ENCODE measurements around the gene MTMR11.

- TF ChIP-seq, protein P1, sequence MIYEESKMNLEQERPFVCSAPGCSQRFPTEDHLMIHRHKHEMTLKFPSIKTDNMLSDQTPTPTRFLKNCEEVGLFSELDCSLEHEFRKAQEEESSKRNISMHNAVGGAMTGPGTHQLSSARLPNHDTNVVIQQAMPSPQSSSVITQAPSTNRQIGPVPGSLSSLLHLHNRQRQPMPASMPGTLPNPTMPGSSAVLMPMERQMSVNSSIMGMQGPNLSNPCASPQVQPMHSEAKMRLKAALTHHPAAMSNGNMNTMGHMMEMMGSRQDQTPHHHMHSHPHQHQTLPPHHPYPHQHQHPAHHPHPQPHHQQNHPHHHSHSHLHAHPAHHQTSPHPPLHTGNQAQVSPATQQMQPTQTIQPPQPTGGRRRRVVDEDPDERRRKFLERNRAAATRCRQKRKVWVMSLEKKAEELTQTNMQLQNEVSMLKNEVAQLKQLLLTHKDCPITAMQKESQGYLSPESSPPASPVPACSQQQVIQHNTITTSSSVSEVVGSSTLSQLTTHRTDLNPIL (CRISPR knock-in tag; IDR thresholded peaks at IDR 0.05; ENCODE audit: low read depth): no peak
- TF ChIP-seq BACH2 (CRISPR knock-in tag; IDR thresholded peaks at IDR 0.05; ENCODE audit: borderline replicate concordance) (no peak), CSDC2 (CRISPR knock-in tag; IDR thresholded peaks at IDR 0.05) (no peak), TOX (CRISPR knock-in tag; IDR thresholded peaks at IDR 0.05; ENCODE audit: borderline replicate concordance) (no peak), ZC3H10 (CRISPR knock-in tag; IDR thresholded peaks at IDR 0.05) (no peak), ZFP30 (CRISPR knock-in tag; IDR thresholded peaks at IDR 0.05) (no peak), SNAI2 (CRISPR knock-in tag; IDR thresholded peaks at IDR 0.05) (no peak), ZNF8 (CRISPR knock-in tag; IDR thresholded peaks at IDR 0.05) (no peak), ISL1 (CRISPR knock-in tag; IDR thresholded peaks at IDR 0.05) (no peak), OSR1 (CRISPR knock-in tag; IDR thresholded peaks at IDR 0.05) (no peak), ZFP3 (CRISPR knock-in tag; IDR thresholded peaks at IDR 0.05) (no peak)
- TF ChIP-seq, protein P2, sequence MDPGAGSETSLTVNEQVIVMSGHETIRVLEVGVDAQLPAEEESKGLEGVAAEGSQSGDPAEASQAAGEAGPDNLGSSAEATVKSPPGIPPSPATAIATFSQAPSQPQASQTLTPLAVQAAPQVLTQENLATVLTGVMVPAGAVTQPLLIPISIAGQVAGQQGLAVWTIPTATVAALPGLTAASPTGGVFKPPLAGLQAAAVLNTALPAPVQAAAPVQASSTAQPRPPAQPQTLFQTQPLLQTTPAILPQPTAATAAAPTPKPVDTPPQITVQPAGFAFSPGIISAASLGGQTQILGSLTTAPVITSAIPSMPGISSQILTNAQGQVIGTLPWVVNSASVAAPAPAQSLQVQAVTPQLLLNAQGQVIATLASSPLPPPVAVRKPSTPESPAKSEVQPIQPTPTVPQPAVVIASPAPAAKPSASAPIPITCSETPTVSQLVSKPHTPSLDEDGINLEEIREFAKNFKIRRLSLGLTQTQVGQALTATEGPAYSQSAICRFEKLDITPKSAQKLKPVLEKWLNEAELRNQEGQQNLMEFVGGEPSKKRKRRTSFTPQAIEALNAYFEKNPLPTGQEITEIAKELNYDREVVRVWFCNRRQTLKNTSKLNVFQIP (CRISPR knock-in tag; IDR thresholded peaks at IDR 0.05; ENCODE audit: borderline replicate concordance, low read depth): no peak
- TF ChIP-seq, protein P3, sequence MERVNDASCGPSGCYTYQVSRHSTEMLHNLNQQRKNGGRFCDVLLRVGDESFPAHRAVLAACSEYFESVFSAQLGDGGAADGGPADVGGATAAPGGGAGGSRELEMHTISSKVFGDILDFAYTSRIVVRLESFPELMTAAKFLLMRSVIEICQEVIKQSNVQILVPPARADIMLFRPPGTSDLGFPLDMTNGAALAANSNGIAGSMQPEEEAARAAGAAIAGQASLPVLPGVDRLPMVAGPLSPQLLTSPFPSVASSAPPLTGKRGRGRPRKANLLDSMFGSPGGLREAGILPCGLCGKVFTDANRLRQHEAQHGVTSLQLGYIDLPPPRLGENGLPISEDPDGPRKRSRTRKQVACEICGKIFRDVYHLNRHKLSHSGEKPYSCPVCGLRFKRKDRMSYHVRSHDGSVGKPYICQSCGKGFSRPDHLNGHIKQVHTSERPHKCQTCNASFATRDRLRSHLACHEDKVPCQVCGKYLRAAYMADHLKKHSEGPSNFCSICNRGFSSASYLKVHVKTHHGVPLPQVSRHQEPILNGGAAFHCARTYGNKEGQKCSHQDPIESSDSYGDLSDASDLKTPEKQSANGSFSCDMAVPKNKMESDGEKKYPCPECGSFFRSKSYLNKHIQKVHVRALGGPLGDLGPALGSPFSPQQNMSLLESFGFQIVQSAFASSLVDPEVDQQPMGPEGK (CRISPR knock-in tag; IDR thresholded peaks at IDR 0.05; ENCODE audit: borderline replicate concordance): no peak
These were observed 5.5 kb upstream of the MTMR11 start for GRCh38 chr1:149942207-149942606.
